ENCODE results near the gene RNF114.
"Not testable (repeated sequence)": the region's sequence is repeated elsewhere in the genome, so short reads cannot be mapped to it uniquely, and the experiment has no call there.

The RNF114 gene

DNA sequence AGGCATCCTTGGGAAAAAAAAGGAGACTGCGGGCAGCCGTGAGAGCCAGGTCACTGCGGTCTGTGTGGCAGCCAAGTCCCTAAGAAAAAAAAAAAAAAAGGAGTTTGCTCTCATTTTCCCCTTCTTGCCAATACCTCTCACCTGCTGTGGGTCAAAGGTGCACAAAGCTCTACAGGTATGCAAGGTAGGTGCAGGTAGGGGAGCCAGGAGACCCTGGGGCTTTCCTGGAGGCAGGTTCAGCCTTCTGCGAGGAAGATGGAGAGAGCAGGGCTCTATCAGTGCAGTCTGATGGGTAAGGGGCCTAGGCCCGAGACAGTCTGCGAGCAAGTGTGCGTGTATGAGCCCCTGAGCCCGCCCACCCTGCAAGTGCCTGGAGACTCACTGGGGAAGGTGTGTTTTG, 34.3 kb downstream of the RNF114 start:
- no peak overlapping the region for H3K4me2 ChIP-seq (ENCODE audit: low read depth, low read length, poor library complexity, severe bottlenecking)
- TF ChIP-seq, protein P1, sequence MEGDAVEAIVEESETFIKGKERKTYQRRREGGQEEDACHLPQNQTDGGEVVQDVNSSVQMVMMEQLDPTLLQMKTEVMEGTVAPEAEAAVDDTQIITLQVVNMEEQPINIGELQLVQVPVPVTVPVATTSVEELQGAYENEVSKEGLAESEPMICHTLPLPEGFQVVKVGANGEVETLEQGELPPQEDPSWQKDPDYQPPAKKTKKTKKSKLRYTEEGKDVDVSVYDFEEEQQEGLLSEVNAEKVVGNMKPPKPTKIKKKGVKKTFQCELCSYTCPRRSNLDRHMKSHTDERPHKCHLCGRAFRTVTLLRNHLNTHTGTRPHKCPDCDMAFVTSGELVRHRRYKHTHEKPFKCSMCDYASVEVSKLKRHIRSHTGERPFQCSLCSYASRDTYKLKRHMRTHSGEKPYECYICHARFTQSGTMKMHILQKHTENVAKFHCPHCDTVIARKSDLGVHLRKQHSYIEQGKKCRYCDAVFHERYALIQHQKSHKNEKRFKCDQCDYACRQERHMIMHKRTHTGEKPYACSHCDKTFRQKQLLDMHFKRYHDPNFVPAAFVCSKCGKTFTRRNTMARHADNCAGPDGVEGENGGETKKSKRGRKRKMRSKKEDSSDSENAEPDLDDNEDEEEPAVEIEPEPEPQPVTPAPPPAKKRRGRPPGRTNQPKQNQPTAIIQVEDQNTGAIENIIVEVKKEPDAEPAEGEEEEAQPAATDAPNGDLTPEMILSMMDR (conservative IDR thresholded peaks at IDR 0.05; ENCODE audit: low read length): no peak
- no peak for TF ChIP-seq EZH2phosphoT487 (IDR thresholded peaks at IDR 0.05; ENCODE audit: borderline replicate concordance)
- H3K36me3 ChIP-seq (ENCODE audit: insufficient read depth, low read length): no peaks in the 10 kb centered on the region; the same call in 1 of the 2 replicates

DNA sequence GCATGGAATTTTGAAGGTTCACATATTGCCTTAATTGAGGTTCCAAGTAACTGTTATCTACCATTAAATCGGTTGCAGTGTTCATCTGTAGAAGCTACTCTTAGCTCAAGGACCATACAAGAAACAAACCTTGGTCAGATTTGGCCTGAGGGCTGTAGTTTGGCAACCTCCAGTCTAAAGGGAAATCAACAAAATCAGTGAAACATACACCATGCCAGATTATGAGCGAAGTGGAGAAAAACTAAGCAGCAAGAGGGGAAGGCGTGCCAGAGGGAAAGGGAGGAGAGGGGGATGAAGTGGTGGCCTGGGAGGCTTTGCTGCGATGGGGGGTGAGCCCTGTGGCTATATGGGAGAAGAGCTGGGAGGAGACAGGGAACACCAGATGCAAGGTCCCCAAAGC, 37.8 kb downstream of the RNF114 start:
- Histone ChIP-seq H3K9me3 (ENCODE audit: insufficient read depth, low read depth, low read length) (no peaks in the 10 kb centered on the region), H3K79me2 (ENCODE audit: insufficient read depth, low read length) (no peaks in the 10 kb centered on the region), H4K20me1 (ENCODE audit: insufficient read depth, low read length, poor library complexity, severe bottlenecking) (no peaks in the 10 kb centered on the region), H3K27me3 (ENCODE audit: insufficient read depth, low read length, poor library complexity, severe bottlenecking) (no peaks in the 10 kb centered on the region), H2AFZ (ENCODE audit: low read length) (no peak overlapping the region), H3K4me3 (ENCODE audit: low read length, poor library complexity, severe bottlenecking) (no peak overlapping the region), H3K9me2 (replicated peaks; ENCODE audit: low read depth, low read length) (no peaks in the 10 kb centered on the region), H3K4me2 (ENCODE audit: low read depth, low read length, poor library complexity, severe bottlenecking) (no peak overlapping the region), H3F3A (ENCODE audit: low read depth) (no peaks in the 10 kb centered on the region), H3K4me1 (ENCODE audit: insufficient read depth, low read length, poor library complexity, severe bottlenecking) (no peaks in the 10 kb centered on the region), H3K36me3 (ENCODE audit: insufficient read depth, low read length) (no peaks in the 10 kb centered on the region), H3K9ac (ENCODE audit: low read depth, low read length, poor library complexity, severe bottlenecking) (no peak overlapping the region)
- TF ChIP-seq, protein P1 (conservative IDR thresholded peaks at IDR 0.05; ENCODE audit: low read length): no peak
- no peak for TF ChIP-seq EZH2phosphoT487 (IDR thresholded peaks at IDR 0.05; ENCODE audit: borderline replicate concordance)

More for the DNA sequence above, 34.3 kb downstream of the RNF114 start:
- no peaks in the 10 kb centered on the region for H3K9me3 ChIP-seq (ENCODE audit: insufficient read depth, low read depth, low read length)
- H3K4me1 ChIP-seq (ENCODE audit: insufficient read depth, low read length, poor library complexity, severe bottlenecking): no peaks in the 10 kb centered on the region
- H3F3A ChIP-seq (ENCODE audit: low read depth): no peaks in the 10 kb centered on the region
- no peaks in the 10 kb centered on the region for H3K79me2 ChIP-seq (ENCODE audit: insufficient read depth, low read length)
- H3K4me3 ChIP-seq (ENCODE audit: low read length, poor library complexity, severe bottlenecking): no peak overlapping the region
- H3K9me2 ChIP-seq (replicated peaks; ENCODE audit: low read depth, low read length): no peaks in the 10 kb centered on the region
- H2AFZ ChIP-seq (ENCODE audit: low read length): no peak overlapping the region
- H3K9ac ChIP-seq (ENCODE audit: low read depth, low read length, poor library complexity, severe bottlenecking): no peak overlapping the region
- H3K27me3 ChIP-seq (ENCODE audit: insufficient read depth, low read length, poor library complexity, severe bottlenecking): no peaks in the 10 kb centered on the region
- H4K20me1 ChIP-seq (ENCODE audit: insufficient read depth, low read length, poor library complexity, severe bottlenecking): no peaks in the 10 kb centered on the region

DNA sequence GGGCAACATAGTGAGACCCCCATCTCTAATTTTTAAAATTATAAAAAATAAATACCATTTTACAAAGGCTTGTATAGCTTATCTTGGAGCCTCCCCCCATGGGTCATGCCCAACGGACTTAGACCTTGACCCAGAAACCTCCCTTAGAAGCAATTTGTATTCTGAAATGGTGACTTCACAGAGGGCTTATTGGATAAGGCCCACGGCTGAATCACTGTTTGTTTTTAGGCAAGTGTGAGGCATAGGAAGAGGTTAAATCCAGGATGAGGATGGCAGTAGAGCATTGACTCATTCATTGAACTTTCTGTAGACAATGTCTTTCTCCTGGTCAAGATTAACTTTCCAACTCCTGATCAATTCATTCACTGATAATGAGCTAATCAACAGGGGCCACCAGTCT, 40.3 kb downstream of the RNF114 start:
- no peaks in the 10 kb centered on the region for H3K79me2 ChIP-seq (ENCODE audit: insufficient read depth, low read length)
- no peaks in the 10 kb centered on the region for H3K9me2 ChIP-seq (replicated peaks; ENCODE audit: low read depth, low read length)
- no peak for TF ChIP-seq EZH2phosphoT487 (IDR thresholded peaks at IDR 0.05; ENCODE audit: borderline replicate concordance)
- TF ChIP-seq, protein P1 (conservative IDR thresholded peaks at IDR 0.05; ENCODE audit: low read length): no peak
- H3K9me3 ChIP-seq (ENCODE audit: insufficient read depth, low read depth, low read length): no peaks in the 10 kb centered on the region
- H3K4me2 ChIP-seq (ENCODE audit: low read depth, low read length, poor library complexity, severe bottlenecking): no peak overlapping the region
- no peaks in the 10 kb centered on the region for H3K36me3 ChIP-seq (ENCODE audit: insufficient read depth, low read length)
- no peaks in the 10 kb centered on the region for H3F3A ChIP-seq (ENCODE audit: low read depth)
- no peaks in the 10 kb centered on the region for H3K27me3 ChIP-seq (ENCODE audit: insufficient read depth, low read length, poor library complexity, severe bottlenecking)
- H2AFZ ChIP-seq (ENCODE audit: low read length): no peak overlapping the region
- H4K20me1 ChIP-seq (ENCODE audit: insufficient read depth, low read length, poor library complexity, severe bottlenecking): no peaks in the 10 kb centered on the region
- H3K9ac ChIP-seq (ENCODE audit: low read depth, low read length, poor library complexity, severe bottlenecking): no peak overlapping the region
- peaks cover 5% of the 10 kb centered on the region for H3K4me1 ChIP-seq (ENCODE audit: insufficient read depth, low read length, poor library complexity, severe bottlenecking)
- no peak overlapping the region for H3K4me3 ChIP-seq (ENCODE audit: low read length, poor library complexity, severe bottlenecking)

DNA sequence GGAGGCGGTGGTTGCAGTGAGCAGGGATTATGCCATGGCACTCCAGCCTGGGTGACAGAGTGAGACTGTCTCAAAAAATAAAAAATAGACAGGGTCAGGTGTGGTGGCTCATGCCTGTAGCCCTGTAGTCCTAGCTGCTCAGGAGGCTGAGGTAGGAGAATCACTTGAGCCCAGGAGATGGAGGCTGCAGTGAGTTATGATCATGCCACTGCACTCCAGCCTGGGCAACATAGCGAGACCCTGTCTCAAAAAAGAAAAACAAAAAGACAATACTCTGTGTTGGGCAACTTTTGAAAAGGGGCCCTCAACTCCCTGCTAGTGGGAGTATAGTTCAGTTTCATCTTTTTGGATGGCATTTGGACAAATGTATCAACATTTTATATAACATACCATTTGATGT, 41.5 kb downstream of the RNF114 start:
- not testable (repeated sequence) for H3K9me3 ChIP-seq (ENCODE audit: insufficient read depth, low read depth, low read length); H3K36me3 ChIP-seq (ENCODE audit: insufficient read depth, low read length); H3K79me2 ChIP-seq (ENCODE audit: insufficient read depth, low read length); H3K4me2 ChIP-seq (ENCODE audit: low read depth, low read length, poor library complexity, severe bottlenecking); H4K20me1 ChIP-seq (ENCODE audit: insufficient read depth, low read length, poor library complexity, severe bottlenecking); H3K4me1 ChIP-seq (ENCODE audit: insufficient read depth, low read length, poor library complexity, severe bottlenecking); H3F3A ChIP-seq (ENCODE audit: low read depth); H3K4me3 ChIP-seq (ENCODE audit: low read length, poor library complexity, severe bottlenecking); H2AFZ ChIP-seq (ENCODE audit: low read length); H3K9ac ChIP-seq (ENCODE audit: low read depth, low read length, poor library complexity, severe bottlenecking); H3K27me3 ChIP-seq (ENCODE audit: insufficient read depth, low read length, poor library complexity, severe bottlenecking); H3K9me2 ChIP-seq (replicated peaks; ENCODE audit: low read depth, low read length)
